RWPE1 (cell line): Measurements from ENCODE around the gene ZBTB6.
"Not testable (repeated sequence)": the region's sequence is repeated elsewhere in the genome, so short reads cannot be mapped to it uniquely, and the experiment has no call there.

Experiments
- CTCF ChIA-PET: fragments of 350-600 bp; sonication (Branson Sonifier 250); formaldehyde crosslinking; extraction: SDS; loops from one replicate; lab custom pipeline; 2021; lab: Yijun Ruan, JAX
- POLR2A ChIA-PET: fragments of 400-600 bp; formaldehyde crosslinking; extraction: SDS; loops from one replicate; lab custom pipeline; 2020; ENCODE audit warnings: antibody characterized with exemption; ENCODE audit not compliant: low non-redundant PET; lab: Yijun Ruan, JAX
- DNase-seq: peaks from one replicate; pipeline ENCODE4 v3.0.0; 2012; ENCODE audit warnings: low spot score
- H3K27ac ChIP-seq: fragments of 450-650 bp; 2 replicates; pipeline ENCODE4 v1.5.1; 2017
- TF ChIP-seq, protein P1 (sequence below): fragments of 450-650 bp; conservative IDR thresholded peaks from 2 replicates; pipeline ENCODE4 v1.5.1; 2017; ENCODE audit warnings: low read depth, mild to moderate bottlenecking

ZBTB6 gene

DNA sequence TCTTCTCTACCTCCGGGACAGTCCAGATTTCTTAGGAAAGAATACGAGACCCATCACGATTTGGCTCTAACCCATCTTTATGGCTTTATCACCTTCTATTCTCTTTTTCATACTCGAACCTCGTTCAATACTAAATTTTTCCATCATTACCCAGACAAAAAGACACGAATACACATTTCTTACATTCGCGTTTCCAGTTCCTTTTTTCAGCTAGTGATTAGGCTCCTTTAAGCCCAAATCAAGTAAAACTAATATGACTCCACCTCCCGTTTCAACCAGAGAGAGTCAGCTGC, 506 bp downstream of the ZBTB6 start:
- ChIA-PET CTCF (interaction anchor here (0.6 to 1.4 kb wide), 3 partner anchors 11 to 79 kb away, joined by 3 to 5 read pairs (median 3); no protein-coding TSS in a partner anchor), POLR2A (interaction anchor here (1.0 to 2.0 kb wide), 4 partner anchors 9 to 85 kb away, joined by 3 to 12 read pairs (median 9); partner anchors contain the start of genes PDCL and ZBTB26)
- DNase-seq: no peak
- peak overlapping the region; percentile 94 for H3K27ac ChIP-seq
- TF ChIP-seq, protein P1, sequence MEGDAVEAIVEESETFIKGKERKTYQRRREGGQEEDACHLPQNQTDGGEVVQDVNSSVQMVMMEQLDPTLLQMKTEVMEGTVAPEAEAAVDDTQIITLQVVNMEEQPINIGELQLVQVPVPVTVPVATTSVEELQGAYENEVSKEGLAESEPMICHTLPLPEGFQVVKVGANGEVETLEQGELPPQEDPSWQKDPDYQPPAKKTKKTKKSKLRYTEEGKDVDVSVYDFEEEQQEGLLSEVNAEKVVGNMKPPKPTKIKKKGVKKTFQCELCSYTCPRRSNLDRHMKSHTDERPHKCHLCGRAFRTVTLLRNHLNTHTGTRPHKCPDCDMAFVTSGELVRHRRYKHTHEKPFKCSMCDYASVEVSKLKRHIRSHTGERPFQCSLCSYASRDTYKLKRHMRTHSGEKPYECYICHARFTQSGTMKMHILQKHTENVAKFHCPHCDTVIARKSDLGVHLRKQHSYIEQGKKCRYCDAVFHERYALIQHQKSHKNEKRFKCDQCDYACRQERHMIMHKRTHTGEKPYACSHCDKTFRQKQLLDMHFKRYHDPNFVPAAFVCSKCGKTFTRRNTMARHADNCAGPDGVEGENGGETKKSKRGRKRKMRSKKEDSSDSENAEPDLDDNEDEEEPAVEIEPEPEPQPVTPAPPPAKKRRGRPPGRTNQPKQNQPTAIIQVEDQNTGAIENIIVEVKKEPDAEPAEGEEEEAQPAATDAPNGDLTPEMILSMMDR: no peak

DNA sequence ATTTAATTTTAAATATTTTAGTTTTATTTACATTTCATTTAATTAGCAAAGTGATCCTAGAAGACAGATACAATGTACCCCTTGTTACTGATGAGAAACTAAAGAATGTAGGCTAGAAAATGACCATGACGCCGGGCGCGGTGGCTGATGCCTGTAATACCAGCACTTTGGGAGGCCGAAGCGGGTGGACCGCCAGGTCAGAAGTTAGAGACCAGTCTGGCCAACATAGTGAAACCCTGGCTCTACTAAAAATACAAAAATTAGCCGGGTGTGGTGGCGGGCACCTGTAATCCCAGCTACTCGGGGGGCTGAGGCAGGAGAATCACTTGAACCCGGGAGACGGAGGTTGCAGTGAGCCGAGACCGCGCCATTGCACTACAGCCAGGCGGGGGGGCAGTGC, 7.0 kb downstream of the ZBTB6 start:
- DNase-seq, CTCF ChIA-PET, POLR2A ChIA-PET: not testable (repeated sequence)
- peak overlapping the region; percentile 19 for H3K27ac ChIP-seq

DNA sequence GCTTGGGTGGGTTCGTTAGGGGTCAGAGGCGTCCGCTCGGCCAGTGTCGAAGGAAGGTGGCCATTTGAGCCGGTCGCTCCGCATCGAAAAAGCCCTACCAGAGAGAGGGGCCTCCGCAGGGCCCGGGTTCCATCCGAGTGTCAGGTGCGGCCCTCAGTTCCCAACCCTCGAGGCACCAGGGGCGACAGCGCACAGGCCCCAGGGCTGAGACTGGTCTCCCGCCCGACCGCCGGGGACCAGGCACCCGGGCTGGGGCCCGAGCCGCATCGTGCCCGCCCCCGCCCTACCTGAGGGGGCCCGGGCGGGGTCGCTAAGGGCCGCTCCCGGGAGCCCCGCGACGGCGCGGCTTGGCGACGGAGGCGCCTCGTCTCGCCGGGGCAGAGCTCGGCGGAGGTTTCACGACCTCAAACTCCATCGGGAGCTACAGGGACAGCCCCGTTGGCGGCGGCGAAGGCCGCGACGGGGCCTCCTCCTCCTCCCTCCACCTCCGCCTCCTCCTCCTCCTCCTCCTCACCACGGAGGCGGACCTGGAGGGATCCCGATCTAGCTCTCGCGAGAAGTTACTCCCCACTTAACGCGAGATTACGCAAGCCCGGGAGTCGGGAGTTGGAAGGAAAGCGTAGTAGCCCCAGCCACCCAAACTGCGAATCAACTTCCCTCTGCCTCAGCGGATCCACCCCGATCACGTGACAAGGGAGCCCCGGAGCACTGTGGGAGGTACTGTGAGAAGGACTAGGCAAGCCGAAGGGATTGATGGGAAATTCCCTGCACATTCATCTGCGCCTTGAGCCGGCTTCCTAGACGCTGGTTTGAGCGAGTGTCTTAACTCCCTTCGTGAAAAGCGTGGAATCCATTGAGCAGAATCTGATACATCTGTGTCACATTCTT, 8.1 kb downstream of the ZBTB6 start, which contains the start of gene RC3H2:
Gene RC3H2 (minus strand): TSS at position 537 of the 888 bp plus-strand sequence. CDS start 7,850 bp downstream, outside the sequence.
- ChIA-PET CTCF (no interaction called here), POLR2A (interaction anchor here (0.5 to 2.2 kb wide), 3 partner anchors 8 to 47 kb away, joined by 7 to 12 read pairs (median 11); partner anchors contain the start of genes ZBTB26 and ZBTB6)
- TF ChIP-seq, protein P1: no peak
- peak within 1 kb of the TSS; percentile 94 for H3K27ac ChIP-seq
- DNase-seq: peak; percentile 100

DNA sequence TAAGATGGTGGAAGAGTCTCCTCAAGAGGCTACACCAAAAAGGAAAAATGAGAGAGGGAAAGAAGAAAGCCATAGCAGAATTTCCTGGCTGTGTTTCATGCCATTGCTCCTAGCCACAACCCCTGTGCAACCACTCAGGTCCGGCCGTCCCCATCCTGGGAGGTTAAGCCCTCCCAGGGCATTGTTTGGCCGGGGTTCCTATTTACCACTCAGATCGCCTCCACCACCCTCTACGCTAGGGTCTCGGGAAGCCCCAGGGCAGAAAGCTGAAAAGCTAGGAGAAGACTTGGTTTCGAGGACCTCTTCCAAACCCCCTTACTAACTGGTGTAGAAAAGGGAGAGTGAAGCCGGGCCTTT, 8.7 kb downstream of the ZBTB6 start:
- DNase-seq: peak; percentile 54
- TF ChIP-seq, protein P1: no peak
- POLR2A ChIA-PET: interaction anchor here (2.0 to 2.2 kb wide), 2 partner anchors 9 to 27 kb away, joined by 11 to 12 read pairs; partner anchors contain the start of genes ZBTB26 and ZBTB6
- H3K27ac ChIP-seq: peak overlapping the region; percentile 94
- CTCF ChIA-PET: interaction anchor here (0.7 kb wide), 1 partner anchor 139 kb away, joined by 4 read pairs; no protein-coding TSS in a partner anchor

DNA sequence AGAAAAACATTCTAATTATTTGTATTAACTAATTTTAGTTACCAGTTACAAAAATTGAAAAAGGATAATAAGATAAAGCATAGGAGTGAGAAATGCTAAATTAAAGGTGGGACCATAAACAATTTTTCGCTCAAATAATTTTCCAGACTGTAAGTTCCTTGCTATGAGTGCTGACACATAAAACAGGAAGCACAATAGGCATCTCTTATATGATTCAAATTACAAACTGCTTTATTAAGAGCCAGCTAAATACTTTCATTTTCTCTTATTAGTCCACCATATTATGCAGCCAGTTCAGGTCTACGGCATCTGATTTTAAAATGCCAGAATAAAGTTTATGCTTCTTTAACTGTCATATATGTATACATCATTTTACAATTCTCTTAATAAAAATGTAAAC, 12.3 kb downstream of the ZBTB6 start:
- H3K27ac ChIP-seq: no peak overlapping the region
- peak; percentile 20 for DNase-seq
- CTCF ChIA-PET: no interaction called here
- POLR2A ChIA-PET: interaction anchor here (0.7 kb wide), 2 partner anchors 21 to 402 kb away, joined by 4 to 8 read pairs; no protein-coding TSS in a partner anchor
- TF ChIP-seq, protein P1: no peak

DNA sequence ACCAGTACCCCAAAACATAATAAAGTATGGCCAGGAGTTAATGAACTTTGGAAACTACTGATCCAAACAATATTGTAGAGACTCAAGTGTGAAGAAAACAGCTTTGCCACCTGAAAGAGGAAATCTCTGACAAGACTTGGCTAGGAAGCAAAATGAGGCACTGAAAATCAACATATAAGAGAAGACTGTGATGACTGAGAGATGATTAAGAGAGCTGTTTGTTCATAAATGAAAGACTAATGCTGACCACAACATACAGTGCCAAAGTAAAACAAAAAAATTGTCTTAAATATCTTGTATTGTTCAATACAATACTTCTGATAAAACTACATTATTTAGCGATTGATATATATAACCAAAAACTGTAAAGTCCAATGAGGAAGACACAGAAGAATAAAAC, 15.2 kb downstream of the ZBTB6 start:
- CTCF ChIA-PET: interaction anchor here (0.6 to 1.1 kb wide), 2 partner anchors 93 to 659 kb away, joined by 3 to 4 read pairs; no protein-coding TSS in a partner anchor
- POLR2A ChIA-PET: no interaction called here
- TF ChIP-seq, protein P1: no peak
- no peak overlapping the region for H3K27ac ChIP-seq
- DNase-seq: peak; percentile 33

DNA sequence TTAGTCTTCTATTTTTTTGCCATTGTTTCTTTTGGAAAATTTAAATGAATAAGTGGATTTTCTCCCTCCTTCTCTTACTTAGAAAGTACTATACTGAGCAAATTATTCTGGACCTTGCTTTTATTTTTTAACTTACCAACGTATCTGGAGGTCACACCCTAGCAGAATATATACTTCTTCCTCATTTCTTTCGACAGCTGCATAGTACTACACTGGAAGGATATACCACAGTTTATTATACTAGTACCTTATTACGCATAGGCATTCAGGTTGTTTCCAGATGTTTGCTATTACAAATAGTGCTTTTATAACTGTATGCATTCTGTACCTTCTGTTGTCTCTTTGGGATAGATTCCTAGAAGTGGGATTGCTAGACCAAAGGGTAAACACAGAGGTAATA, 24.6 kb downstream of the ZBTB6 start:
- H3K27ac ChIP-seq: no peak overlapping the region
- ChIA-PET CTCF (interaction anchor here (0.5 to 0.7 kb wide), 3 partner anchors 54 to 1861 kb away, joined by 3 to 4 read pairs (median 3); partner anchors contain the start of genes MRRF and RBM18), POLR2A (no interaction called here)
- TF ChIP-seq, protein P1: no peak
- no peak for DNase-seq
